Measurements from ENCODE around the gene UBXN7.
"Not testable (repeated sequence)": the region's sequence is repeated elsewhere in the genome, so short reads cannot be mapped to it uniquely, and the experiment has no call there.

UBXN7 gene

GRCh38 chr3:196315821-196316220 lies 116.4 kb downstream of the UBXN7 start:
- no peak for DNase-seq

- no peak for DNase-seq
Measured at GRCh38 chr3:196314597-196314996, 117.6 kb downstream of the UBXN7 start.

DNA sequence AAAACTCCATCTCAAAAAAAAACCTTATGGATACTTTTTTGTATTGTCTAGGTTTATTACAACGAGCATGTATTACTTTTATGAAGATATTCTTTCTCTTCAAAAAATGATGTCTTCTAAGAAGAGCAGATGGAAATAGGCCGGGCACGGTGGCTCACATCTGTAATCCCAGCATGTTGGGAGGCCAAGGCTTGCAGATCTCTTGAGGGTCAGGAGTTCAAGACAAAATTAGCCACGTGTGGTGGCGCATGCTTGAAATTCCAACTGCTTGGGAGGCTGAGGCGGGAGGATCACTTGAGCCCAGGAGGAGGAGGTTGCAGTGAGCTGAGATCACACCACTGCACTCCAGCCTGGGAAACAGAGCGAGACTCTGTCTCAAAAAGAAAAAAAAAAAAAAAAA lies 118.1 kb downstream of the UBXN7 start:
- not testable (repeated sequence) for DNase-seq

DNA sequence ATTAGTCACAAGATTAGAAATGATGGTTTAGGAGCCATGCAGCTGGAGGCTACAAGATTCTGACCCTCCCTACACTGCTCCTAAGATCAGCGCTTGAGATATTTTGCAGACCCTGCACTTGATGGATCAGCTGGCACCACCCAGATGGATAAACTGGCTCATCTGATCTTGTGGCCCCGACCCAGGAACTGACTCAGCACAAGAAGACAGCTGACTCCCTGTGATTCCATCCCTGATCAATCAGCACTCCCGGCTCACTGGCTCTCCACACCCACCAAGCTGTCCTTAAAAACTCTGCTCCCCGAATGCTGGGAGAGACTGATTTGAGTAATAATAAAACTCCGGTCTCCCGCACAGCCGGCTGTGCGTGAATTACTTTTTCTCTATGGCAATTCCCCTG lies 129.3 kb downstream of the UBXN7 start:
- DNase-seq = not testable (repeated sequence)

DNA sequence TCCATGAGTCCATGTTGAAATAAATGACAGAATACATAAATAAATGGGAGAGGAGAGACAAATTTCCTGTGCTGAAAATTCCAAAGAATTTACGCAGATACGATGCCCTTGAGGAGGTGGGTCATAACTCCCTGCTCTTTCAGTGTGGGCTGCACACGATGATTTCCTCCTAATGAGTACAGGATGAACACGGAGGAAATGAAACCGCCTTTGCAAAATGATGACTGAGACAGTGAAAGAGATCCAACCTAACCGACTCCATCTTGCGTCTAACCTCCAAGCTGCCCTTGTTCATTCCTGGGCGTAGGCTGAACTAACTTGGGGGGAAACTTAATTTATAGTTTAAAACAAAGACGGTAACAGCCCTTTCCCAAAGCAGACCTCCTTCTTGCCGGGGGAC lies 129.7 kb downstream of the UBXN7 start:
- not testable (repeated sequence) for DNase-seq

GRCh38 chr3:196298521-196298920 lies 133.7 kb downstream of the UBXN7 start:
- no peak for DNase-seq
